HG03439 (cell line): ENCODE data around the gene TXLNA.
A peak's percentile ranks its signal among the peaks of the same experiment; 100 is the strongest.

Experiments used
- ATAC-seq: cut with Tn5 transposase; IDR thresholded peaks from one replicate; pipeline ENCODE4 v1.9.1; 2021; ENCODE audit warnings: mild to moderate bottlenecking, moderate library complexity; ENCODE audit not compliant: unreplicated experiment

TXLNA gene

GRCh38 chr1:32208469-32208868 lies 29.0 kb downstream of the TXLNA start:
- no peak for ATAC-seq

- ATAC-seq: no peak
These were observed 29.4 kb downstream of the TXLNA start, which contains the start of gene DCDC2B for GRCh38 chr1:32208891-32209328. Gene DCDC2B (plus strand): TSS chr1:32209089. CDS start chr1:32209094, 5 bp downstream.

GRCh38 chr1:32215629-32216480 lies 36.4 kb downstream of the TXLNA start:
- peak; percentile 68 for ATAC-seq

- ATAC-seq: no peak
These were observed 37.1 kb downstream of the TXLNA start for GRCh38 chr1:32216566-32216965.

- no peak for ATAC-seq
These were observed 39.5 kb downstream of the TXLNA start for GRCh38 chr1:32219022-32219421.

- ATAC-seq: no peak
These were observed 41.5 kb downstream of the TXLNA start for GRCh38 chr1:32220746-32221580.

- ATAC-seq: no peak
These were observed 42.1 kb downstream of the TXLNA start for GRCh38 chr1:32221581-32221979.

- peak; percentile 89 for ATAC-seq
These were observed 42.7 kb downstream of the TXLNA start, which contains the start of the genes EIF3I and TMEM234 for GRCh38 chr1:32221980-32222755. Gene EIF3I (plus strand): TSS chr1:32222407. CDS start chr1:32222442, 35 bp downstream. Gene TMEM234 (minus strand): TSS chr1:32222353. CDS start chr1:32222322, 31 bp downstream.

- no peak for ATAC-seq
These were observed 44.2 kb downstream of the TXLNA start for GRCh38 chr1:32223683-32224082.

- no peak for ATAC-seq
These were observed 44.8 kb downstream of the TXLNA start for GRCh38 chr1:32224285-32224684.

- no peak for ATAC-seq
These were observed 49.3 kb downstream of the TXLNA start for GRCh38 chr1:32228771-32229170.

- ATAC-seq: no peak
These were observed 52.5 kb downstream of the TXLNA start for GRCh38 chr1:32231843-32232432.

- no peak for ATAC-seq
These were observed 53.3 kb downstream of the TXLNA start for GRCh38 chr1:32232558-32233304.

- ATAC-seq: no peak
These were observed 55.3 kb downstream of the TXLNA start for GRCh38 chr1:32234792-32235191.

- ATAC-seq: no peak
These were observed 59.9 kb downstream of the TXLNA start for GRCh38 chr1:32239337-32239736.

- ATAC-seq: no peak
These were observed 60.3 kb downstream of the TXLNA start for GRCh38 chr1:32239790-32240139.

- ATAC-seq: no peak
These were observed 60.9 kb downstream of the TXLNA start for GRCh38 chr1:32240140-32240951.

- ATAC-seq: peak; percentile 45
These were observed 61.7 kb downstream of the TXLNA start for GRCh38 chr1:32241001-32241763.
